ENCODE data around the gene ZNF609.

DNA sequence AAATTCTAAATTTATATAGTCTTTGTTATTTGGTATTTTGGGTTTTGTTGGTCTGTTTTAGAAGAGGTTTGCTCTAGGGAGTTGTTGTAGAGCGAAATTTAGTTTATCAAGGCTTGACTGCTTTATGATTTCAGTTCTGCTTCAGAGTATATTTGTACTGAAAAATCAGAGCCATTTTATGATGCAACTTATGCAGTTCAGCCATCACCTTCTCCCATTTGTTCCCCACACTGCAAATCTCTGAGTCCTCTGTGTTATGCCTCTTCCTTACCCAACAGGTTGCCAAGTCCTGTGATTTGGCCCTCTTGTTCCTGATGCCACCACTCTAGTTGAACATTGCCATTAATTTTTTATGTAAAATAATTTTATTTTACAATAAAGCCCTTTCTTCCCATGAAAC is 140.4 kb downstream of the ZNF609 start:
- no peak for TF ChIP-seq ELF1 (IDR thresholded peaks at IDR 0.05; ENCODE audit: borderline replicate concordance, low read depth)
- TF ChIP-seq POLR2A (IDR thresholded peaks at IDR 0.05; ENCODE audit: borderline replicate concordance, extremely low read depth, insufficient read depth, insufficient read length): no peak
- TF ChIP-seq, protein P1, sequence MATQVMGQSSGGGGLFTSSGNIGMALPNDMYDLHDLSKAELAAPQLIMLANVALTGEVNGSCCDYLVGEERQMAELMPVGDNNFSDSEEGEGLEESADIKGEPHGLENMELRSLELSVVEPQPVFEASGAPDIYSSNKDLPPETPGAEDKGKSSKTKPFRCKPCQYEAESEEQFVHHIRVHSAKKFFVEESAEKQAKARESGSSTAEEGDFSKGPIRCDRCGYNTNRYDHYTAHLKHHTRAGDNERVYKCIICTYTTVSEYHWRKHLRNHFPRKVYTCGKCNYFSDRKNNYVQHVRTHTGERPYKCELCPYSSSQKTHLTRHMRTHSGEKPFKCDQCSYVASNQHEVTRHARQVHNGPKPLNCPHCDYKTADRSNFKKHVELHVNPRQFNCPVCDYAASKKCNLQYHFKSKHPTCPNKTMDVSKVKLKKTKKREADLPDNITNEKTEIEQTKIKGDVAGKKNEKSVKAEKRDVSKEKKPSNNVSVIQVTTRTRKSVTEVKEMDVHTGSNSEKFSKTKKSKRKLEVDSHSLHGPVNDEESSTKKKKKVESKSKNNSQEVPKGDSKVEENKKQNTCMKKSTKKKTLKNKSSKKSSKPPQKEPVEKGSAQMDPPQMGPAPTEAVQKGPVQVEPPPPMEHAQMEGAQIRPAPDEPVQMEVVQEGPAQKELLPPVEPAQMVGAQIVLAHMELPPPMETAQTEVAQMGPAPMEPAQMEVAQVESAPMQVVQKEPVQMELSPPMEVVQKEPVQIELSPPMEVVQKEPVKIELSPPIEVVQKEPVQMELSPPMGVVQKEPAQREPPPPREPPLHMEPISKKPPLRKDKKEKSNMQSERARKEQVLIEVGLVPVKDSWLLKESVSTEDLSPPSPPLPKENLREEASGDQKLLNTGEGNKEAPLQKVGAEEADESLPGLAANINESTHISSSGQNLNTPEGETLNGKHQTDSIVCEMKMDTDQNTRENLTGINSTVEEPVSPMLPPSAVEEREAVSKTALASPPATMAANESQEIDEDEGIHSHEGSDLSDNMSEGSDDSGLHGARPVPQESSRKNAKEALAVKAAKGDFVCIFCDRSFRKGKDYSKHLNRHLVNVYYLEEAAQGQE (IDR thresholded peaks at IDR 0.05; ENCODE audit: low read depth): no peak
- no peak for TF ChIP-seq SRF (IDR thresholded peaks at IDR 0.05; ENCODE audit: low read depth)
- no peak for TF ChIP-seq CTCF (IDR thresholded peaks at IDR 0.05 in 2 of 3, conservative IDR thresholded peaks at IDR 0.05 in 1 of 3; ENCODE audit: borderline replicate concordance in 1 of 3, insufficient read depth in 1 of 3, low read depth in 2 of 3, low read length in 2 of 3)
- TF ChIP-seq TCF7L2 (IDR thresholded peaks at IDR 0.05; ENCODE audit: borderline replicate concordance, extremely low read depth, insufficient read depth, insufficient read length): no peak
- TF ChIP-seq POLR2AphosphoS5 (IDR thresholded peaks at IDR 0.05; ENCODE audit: low read depth, low read length): no peak
- TF ChIP-seq YY1 (IDR thresholded peaks at IDR 0.05; ENCODE audit: extremely low read depth, insufficient replicate concordance, low read depth, low read length): no peak
